GM12875 (cell line): ENCODE data around the gene CRLF1.
"Not testable (repeated sequence)": the region's sequence is repeated elsewhere in the genome, so short reads cannot be mapped to it uniquely, and the experiment has no call there.

ENCODE experiments used
- H3K4me3 ChIP-seq: one replicate; pipeline ENCODE4 v1.5.1; 2011; ENCODE audit warnings: low read depth, low read length, control low read depth
- CTCF ChIP-seq: IDR thresholded peaks from 2 replicates; pipeline ENCODE4 v1.5.1; 2011; ENCODE audit warnings: low read depth, mild to moderate bottlenecking, control low read depth, inconsistent platforms, low read length, moderate library complexity, borderline replicate concordance; ENCODE audit not compliant: insufficient read depth

Gene CRLF1

DNA sequence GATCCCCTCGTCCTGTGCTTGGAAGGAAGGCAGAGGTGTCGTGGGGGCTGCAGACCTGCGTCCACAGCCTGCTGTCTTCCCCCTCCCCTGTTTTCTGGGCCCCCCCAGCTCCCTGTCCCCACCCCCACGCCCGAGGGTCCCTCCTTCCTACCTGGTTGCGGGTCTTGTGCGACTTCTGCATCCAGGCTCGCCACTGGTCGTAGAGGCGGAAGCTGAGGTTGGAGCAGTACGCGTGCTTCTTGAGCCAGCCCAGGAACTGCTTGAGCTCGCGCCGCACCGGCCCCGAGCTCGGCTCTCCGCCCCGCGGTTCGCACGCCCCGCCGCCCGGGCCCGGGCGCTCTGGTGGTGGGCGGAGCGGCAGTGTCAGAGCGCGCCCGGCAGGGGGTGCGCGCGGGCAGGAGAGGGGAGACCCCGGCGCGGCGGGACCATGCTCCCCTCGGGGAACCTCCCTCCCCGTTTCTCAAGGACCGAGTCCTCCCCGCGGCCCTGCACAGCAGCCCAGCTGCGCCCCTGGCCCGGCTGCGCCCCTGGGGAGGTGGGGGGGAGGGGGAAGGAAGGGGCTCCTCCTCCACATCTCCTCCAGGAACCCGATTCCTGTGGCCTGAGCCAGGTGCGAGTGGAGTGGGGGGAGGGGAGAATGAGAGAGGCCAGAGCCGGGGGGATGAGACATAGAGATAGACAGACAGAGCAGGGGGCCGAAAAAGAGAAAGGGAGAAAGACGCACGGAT, 12.3 kb downstream of the CRLF1 start:
- peak overlapping the region; percentile 21 for H3K4me3 ChIP-seq

DNA sequence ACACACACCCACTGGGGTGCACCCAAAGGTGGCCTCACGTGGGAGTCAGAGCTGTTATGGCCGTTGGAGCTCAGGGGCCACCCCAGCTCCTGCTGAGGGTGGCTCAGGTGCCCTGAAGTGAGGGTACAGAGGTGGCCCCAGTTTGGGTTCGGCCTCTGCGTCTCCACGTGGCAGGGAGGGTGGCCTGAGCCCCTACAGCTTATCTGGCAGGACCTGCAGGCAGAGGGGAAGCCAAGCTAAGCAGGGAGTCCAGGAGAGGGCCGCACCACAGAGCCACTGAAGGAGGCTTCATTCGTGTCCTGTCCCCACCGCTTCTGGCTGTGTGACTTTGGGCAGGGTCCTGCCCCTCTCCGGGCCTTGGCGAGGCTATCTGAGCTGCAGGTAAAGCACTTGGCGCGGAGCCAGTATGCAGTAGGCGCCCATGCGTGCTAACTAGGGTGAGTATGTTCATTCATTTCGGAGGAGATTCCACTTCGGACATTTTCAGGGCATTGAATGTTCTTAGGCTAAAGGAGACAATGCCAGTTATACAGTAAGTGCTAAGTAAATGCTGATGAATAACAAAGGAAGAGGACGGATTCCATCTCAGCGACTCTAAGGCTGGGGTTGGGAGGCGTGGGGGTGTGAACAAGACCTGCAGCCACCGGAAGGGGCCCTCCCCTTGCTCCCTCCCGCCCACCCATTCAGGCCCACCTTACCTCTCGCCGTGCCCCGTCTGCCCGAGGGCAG, 13.1 kb downstream of the CRLF1 start:
- H3K4me3 ChIP-seq, result no peak overlapping the region
- TF ChIP-seq CTCF, result no peak

More for the DNA sequence above, 12.3 kb downstream of the CRLF1 start:
- peak; percentile 88 for TF ChIP-seq CTCF

DNA sequence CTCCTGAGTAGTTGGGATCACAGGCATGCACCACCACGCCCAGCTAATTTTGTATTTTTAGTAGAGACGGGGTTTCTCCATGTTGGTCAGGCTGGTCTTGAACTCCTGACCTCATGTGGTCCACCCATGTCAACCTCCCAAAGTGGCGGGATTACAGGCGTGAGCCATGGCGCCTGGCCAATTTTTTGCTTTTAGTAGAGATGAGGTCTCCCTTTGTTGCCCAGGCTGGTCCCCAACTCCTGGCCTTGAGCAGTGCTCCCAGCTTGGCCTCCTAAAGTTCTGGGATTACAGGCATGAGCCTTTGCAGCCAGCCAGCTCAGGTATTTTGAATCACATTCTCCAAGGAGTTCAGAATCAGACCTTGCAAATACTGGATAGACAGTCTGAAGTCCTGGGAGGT, 13.9 kb downstream of the CRLF1 start:
- H3K4me3 ChIP-seq, result not testable (repeated sequence)

DNA sequence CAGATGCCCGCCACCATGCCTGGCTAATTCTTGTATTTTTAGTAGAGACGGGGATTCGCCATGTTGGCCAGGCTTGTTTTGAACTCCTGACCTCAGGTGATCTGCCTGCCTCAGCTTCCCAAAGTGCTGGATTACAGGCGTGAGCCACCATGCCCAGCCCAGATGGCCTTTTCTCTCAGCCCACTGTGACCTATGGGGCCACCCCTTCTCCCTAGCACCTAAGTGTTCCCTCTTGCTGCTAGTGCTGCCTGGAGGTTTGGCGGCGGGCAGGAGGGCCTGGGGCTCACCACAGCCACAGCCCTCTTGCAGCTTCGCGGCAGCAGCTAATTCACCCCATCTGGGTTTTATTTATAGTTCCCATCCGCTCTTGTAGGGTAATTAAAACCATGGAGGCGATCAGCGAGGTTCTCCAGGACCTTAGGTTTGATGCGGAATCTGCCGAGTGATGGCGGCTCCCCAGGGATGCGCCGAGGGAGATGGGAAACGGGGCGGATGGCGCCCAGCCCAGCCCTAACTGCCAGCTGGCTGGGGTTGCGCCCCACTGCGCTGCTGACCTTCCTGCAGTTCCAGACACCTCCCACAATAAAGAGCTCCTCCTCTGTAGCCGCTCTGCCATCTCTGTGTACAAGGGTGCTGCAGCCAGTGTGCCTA, 14.7 kb downstream of the CRLF1 start:
- H3K4me3 ChIP-seq, result no peak overlapping the region
- no peak for TF ChIP-seq CTCF

GRCh38 chr19:18590273-18591272, 16.0 kb downstream of the CRLF1 start:
- no peak overlapping the region for H3K4me3 ChIP-seq
- peak; percentile 14; the same call in 1 of the 2 replicates for TF ChIP-seq CTCF

DNA sequence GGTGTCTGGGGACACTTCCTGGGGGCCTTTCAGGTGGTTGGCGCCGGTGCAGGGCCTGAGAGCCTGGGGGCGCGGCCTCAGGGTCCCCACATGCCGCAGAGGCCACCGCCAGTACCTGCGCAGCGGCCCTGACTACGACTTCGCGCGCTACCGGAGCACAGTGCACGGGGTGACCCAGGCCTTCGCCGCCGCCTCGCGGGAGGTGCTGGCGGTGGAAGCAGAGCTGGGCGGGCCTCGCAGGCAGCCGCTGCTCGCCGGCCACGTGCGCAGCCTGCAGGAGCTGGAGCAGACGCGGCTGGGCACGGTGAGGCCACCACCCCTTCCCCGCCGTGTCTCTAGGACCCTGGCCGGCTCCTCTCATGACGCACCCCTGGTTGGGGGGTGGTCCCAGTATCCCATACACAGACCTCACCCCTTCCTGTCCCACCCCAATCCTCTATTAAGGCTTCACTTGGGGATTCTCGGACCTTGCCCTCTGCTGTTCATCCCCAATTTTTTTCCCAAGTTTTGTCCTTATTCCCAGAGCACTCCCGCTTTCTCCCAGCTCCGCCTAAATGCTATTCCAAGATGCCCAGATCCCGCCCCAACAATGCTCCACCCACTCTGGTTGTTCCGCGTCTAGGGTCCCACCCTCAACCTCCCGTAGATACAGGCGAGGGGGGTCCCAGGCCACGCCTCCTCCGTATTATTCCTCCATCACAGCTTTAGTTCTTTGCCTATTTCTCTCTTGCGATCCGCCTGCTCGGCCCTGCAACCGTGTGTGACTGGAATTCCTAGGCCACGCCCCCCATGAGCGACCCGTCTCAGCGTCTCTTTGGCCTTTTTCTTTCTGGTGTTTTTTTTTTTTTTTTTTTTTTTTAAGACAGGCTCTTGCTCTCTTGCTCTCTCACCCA, 17.0 kb downstream of the CRLF1 start:
- TF ChIP-seq CTCF, result 0 out of 2 replicates have a peak, but pooled peaks have one; percentile 17
- H3K4me3 ChIP-seq, result peak overlapping the region; percentile 91
